CD4-positive, alpha-beta T cell treated with Interleukin-4 for 4 hours (primary cell): ENCODE data around the gene KDSR.

Experiments used
- DNase-seq: peaks from one replicate; pipeline ENCODE4 v3.0.0-alpha.2; 2020

KDSR gene

GRCh38 chr18:63367053-63367953, at the start of gene KDSR:
TSS of gene KDSR (minus strand) at chr18:63367206. CDS start at chr18:63367118, 88 bp downstream.
- DNase-seq: peak; percentile 67

GRCh38 chr18:63412953-63413352, 45.9 kb upstream of the KDSR start:
- DNase-seq: no peak

GRCh38 chr18:63410792-63411191, 43.8 kb upstream of the KDSR start:
- DNase-seq: no peak

GRCh38 chr18:63409301-63409700, 42.3 kb upstream of the KDSR start:
- DNase-seq: no peak

- DNase-seq: no peak
These were observed 40.7 kb upstream of the KDSR start for GRCh38 chr18:63407734-63408133.

- no peak for DNase-seq
These were observed 39.0 kb upstream of the KDSR start for GRCh38 chr18:63405986-63406385.

GRCh38 chr18:63402246-63403162, 35.5 kb upstream of the KDSR start:
- no peak for DNase-seq

- DNase-seq: no peak
These were observed 32.3 kb upstream of the KDSR start for GRCh38 chr18:63399300-63399699.

GRCh38 chr18:63397349-63397748, 30.3 kb upstream of the KDSR start:
- no peak for DNase-seq

- DNase-seq: no peak
These were observed 28.5 kb upstream of the KDSR start for GRCh38 chr18:63395503-63395902.

GRCh38 chr18:63394954-63395353, 27.9 kb upstream of the KDSR start:
- DNase-seq: no peak

GRCh38 chr18:63387861-63388260, 20.9 kb upstream of the KDSR start:
- DNase-seq: no peak

GRCh38 chr18:63382843-63383242, 15.8 kb upstream of the KDSR start:
- DNase-seq: no peak

GRCh38 chr18:63379639-63379962, 12.6 kb upstream of the KDSR start:
- DNase-seq: no peak

- DNase-seq: no peak
These were observed 12.1 kb upstream of the KDSR start for GRCh38 chr18:63378919-63379638.

- DNase-seq: no peak
These were observed 10.4 kb upstream of the KDSR start for GRCh38 chr18:63377275-63377980.

- DNase-seq: no peak
These were observed 9.5 kb upstream of the KDSR start for GRCh38 chr18:63376538-63376937.

- no peak for DNase-seq
These were observed 7.5 kb upstream of the KDSR start for GRCh38 chr18:63374540-63374939.

- DNase-seq: no peak
These were observed 6.2 kb upstream of the KDSR start for GRCh38 chr18:63373161-63373560.

- DNase-seq: no peak
These were observed 1.6 kb upstream of the KDSR start for GRCh38 chr18:63368611-63369010.

GRCh38 chr18:63366213-63367052, 573 bp downstream of the KDSR start:
- peak; percentile 62 for DNase-seq

GRCh38 chr18:63365876-63366212, 1.2 kb downstream of the KDSR start:
- DNase-seq: no peak
